ENCODE results near the gene OR2T27.
A peak's percentile ranks its signal among the peaks of the same experiment; 100 is the strongest.
"Not testable (repeated sequence)": the region's sequence is repeated elsewhere in the genome, so short reads cannot be mapped to it uniquely, and the experiment has no call there.

Gene OR2T27, protein sequence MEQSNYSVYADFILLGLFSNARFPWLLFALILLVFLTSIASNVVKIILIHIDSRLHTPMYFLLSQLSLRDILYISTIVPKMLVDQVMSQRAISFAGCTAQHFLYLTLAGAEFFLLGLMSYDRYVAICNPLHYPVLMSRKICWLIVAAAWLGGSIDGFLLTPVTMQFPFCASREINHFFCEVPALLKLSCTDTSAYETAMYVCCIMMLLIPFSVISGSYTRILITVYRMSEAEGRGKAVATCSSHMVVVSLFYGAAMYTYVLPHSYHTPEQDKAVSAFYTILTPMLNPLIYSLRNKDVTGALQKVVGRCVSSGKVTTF

DNA sequence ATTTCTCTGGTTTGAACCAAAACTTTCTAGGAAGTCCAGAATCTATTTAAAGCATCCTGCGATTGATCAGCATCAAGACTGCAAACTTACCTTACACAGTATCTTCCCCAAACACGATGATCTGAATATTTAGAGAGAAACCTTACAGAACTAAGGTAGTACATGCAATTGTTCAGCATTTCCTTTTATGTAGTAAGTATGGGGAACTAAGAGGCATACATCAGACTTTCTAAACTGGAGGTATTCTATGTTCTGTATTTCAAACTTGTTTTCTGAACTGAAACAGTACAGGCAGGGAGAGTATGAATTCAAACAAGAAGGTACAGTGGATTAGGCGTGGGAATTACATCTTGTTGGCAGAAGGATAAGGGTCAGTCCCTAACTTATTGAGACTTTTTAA lies at the start of gene OR2T27:
TSS of gene OR2T27 (minus strand) at position 175 of the 400 bp plus-strand sequence. CDS start 4,644 bp downstream, outside the sequence.
- not testable (repeated sequence) for DNase-seq

DNA sequence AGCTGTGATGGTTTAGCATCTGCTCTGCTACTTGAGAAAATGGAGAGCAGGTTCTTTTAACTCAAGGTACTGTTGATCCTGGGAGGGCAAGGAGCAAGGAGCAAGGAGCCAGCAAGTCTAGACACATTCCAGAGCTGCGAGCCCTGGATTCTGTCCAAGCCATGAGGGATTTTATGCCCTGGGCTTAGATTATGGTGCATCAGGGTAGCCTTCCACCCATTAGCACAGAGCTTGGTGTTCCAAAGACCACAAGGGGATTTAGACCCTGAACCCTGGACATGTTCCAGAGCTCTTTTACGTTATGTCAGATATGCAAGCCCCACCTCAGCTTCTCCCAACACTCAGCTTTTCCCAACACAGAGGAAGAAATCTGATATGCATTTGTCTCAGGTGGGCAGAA lies 49.3 kb upstream of the OR2T27 start:
- DNase-seq, result no peak

DNA sequence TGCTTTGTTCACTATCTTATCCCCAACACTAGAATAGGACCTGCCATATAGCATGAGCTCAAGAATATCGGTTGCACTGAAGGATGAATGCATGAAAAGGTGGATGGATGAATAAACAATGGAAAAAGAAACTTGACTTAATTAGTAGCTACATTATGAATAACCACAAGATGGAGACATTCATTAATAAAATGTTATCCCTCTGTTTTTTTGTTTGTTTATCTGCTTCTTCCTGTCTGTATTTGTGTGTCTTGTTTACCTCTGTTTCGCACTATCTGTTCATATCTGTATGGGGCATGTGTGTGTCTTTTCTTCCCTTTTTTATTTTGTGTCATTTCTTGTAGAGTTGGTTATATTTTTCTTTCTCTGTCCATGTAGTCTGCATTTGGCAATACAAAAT lies 48.3 kb upstream of the OR2T27 start:
- DNase-seq, result no peak

DNA sequence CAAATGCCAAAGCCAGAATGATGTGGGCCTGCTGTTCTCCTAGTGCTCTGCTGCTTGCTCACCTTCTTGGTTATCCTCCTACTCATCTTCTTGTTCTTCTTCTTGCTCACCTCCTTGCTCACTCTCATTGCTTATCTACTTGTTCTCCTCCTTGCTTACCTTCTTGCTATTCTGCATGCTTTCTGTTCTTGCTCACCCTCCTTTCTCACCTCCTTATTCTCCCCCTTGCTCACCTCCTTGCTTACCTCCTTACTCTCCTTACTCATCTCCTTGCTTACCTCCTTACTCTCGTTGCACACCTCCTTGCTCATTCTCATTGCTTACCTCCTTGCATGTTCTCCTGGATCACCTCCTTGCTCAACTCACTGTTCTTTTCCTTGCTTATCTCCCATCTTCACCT lies 47.4 kb upstream of the OR2T27 start, which contains the start of gene OR14I1:
TSS of gene OR14I1 (minus strand) at position 53 of the 400 bp plus-strand sequence.
- DNase-seq, result no peak

DNA sequence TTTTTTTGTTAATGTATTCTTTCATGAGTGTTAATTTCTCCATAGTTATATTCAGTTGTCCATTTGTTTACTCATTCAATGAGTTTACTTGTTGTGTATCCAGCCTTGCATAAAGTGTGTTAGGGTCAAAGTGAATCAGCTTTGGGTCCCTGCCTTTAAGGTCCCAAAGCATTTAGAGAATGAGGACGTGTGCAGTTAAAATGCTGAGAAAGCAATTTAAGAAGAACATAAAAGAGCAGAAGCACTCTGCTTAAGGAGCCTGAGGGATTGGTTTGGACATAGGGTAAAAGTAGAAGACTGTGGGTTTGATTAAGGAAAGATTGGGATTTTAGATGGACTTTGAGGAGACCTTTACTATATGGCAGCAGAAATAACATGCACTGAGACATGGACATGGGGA lies 43.8 kb upstream of the OR2T27 start:
- no peak for DNase-seq

DNA sequence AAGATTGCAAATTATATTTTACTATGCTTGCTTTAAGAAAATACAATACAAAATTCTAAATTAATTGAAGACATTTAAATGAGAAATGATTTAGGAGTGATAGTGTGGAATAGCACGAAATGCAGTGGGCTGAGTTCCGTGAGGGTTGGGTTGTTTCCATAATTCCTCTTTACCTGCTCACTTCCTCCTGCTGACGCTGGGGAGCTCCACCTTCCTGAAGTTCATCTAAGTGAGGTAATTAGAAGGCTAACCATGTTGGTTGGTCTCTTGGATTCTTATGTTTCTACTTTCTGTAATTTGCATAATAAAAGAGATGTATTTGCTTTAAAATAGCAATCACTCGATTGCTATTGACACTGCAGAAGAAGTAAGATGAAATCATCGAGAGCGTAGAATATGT lies 42.6 kb upstream of the OR2T27 start:
- DNase-seq, result no peak

DNA sequence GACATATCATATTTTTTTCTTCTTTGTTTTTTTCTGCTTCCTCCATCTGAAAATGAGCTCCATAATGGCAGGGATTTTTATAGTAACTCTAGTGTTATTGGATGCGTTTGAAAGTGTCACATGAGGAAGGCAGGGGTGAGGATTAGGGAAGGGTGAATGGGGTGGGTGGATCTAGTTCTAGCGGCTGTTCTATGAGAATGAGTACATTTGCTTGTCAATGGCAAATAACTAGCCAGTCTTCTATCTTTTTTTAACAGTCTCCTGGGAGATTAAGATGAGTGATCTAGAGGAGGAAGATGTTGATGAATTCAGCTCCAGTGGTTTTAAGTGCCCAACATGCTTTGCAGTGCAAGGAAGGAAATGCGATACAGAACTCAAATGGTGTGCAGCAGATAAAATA lies 41.4 kb upstream of the OR2T27 start:
- DNase-seq, result no peak

DNA sequence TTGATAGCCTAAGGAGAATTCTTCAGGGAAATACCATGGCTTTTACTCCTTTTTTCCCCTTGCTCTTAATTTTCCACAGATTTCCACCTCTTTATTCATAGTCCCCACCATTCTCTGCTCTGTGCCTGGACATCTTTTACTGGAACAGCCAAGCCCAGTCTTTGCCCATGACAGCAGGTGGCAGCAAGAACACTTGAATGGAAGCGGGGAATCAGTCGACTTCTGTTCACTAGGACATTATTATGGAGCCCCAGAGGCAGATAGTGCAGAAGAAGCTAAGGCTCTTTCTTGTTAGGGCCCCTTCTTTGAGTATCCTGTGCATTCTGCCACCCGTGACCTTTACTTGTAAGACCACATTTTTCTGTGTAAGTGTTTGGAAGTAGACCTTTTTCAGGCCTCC lies 40.9 kb upstream of the OR2T27 start:
- DNase-seq, result no peak

DNA sequence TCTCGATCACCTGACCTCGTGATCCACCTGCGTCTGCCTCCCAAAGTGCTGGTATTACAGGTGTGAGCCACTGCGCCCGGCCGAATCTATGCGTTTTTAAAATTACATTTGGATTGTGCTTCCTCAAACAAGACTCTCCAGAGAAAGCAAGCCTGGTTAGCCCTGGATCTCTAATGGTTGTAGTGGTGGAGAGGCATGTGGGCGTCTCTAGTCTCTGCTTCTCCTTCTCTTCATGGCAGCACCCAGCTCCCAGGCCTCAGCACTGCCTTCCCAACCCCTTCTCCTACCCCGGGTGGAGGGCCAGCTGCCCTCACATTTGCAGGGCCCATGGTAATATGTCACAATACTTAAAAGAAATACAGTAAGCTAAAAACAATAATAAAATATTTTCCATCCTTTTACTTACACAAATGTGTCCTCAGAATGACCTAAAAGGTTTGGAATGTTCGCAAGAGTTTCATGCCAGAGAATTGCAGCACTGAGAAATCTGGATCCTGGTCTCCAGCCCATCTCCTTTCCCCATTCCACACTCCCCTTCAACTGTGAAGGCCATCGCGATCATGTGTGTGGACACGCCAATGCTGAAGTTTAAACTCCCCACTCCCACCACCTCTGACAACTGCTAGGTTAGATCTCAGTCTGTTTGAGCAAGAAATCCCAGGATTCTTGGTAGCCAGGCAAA lies 40.3 kb upstream of the OR2T27 start:
- peak; percentile 45 for DNase-seq

DNA sequence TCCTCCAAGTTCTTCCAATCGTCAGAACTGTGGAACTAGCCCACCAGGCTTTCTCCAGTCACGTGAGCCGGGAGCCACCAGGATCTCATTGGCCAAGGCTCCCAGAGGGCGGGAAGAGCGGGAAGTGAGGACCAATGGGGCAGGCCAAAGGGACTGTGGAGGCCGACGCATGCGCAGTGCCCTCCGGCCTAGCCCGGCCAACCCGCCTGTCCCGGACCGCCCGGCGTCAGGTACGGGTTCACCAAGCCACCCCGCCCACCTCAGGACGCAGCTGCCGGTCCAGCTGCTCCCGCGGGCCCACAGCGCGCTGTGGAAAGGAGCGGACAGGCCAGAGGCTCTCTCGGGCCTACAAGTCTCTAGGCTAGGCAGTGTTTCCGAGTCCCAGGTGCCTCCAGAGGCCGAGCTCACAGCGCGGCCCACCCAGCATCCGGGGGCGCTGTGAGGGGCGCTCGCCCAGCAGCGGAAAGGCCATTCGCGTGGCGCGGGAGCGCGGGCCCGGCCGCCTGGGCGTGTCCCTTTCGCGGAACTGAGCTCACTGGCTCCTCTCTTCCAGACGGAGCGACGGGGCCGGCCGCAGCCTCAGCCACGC lies 36.3 kb upstream of the OR2T27 start:
- no peak for DNase-seq

DNA sequence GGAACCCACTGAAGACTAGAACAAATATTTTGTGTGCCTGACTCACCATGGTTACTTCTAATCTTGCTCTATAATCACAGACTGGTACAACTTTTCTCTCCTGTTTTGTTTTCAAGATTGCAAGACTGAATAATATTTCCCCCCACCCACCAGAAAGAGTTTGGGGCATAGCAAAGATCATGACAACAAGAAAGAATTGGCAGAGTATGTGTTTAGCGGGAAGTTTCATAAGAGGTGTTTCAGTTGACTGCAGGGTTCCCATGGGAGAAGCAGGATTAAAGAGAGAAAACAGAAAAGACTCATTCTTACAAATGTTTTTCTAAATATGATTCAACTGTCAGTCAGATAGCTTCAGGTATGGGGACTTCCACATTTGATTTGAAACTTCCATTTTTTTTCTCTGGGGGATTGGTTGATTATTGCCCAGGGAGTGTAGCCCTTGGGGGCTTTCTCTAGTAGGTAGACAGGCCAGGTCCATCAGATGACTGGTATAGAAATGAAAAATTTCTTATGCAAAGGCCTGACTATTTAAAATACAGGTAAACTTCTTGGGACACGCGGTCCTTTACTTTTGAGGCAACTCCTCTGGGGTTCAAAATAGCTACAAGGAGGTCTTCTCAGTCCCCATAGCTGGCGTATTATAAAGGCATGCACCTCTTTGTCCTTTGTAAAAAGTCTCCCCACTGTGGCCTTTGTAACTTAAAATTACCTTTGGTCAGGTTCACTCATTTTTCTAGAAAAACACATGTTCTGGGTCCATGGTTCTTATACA lies 33.4 kb upstream of the OR2T27 start:
- no peak for DNase-seq

DNA sequence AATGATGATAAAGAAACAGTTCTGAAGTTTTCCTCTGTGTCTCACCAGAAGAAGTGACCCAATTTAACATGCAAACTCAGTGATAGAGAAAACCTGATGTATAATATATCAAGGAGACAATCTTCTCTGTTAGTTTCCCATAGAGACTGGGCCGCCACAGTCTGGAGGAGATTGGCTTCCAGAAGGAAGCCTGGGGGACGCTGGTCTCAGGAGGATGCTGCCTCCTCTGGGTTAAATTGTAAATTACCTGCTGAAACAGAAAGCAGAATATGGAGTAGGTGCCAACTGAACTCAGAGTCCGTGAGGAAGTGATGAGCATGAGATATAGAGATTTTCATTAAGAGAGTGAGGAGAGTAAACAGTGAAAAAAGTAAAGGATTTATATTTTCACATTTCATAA lies 31.5 kb upstream of the OR2T27 start:
- no peak for DNase-seq

DNA sequence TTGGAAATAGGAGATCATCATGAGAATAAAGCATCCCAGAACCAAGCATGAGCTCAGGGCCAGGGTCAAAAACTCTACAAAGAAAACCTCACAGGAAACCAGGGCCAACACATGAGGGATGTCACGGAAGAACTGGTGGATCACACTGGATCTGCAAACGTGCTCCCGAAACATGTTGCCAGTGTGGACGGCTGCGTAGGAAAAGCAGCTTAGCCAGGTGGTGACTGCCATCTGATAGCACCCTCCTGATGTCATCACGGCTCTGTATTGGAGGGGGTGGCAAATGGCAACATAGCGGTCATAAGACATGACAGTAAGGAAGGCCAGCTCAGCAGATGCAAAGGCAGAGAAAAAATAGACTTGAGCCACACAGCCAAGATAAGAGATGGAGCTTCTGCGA lies 26.3 kb upstream of the OR2T27 start:
- no peak for DNase-seq

DNA sequence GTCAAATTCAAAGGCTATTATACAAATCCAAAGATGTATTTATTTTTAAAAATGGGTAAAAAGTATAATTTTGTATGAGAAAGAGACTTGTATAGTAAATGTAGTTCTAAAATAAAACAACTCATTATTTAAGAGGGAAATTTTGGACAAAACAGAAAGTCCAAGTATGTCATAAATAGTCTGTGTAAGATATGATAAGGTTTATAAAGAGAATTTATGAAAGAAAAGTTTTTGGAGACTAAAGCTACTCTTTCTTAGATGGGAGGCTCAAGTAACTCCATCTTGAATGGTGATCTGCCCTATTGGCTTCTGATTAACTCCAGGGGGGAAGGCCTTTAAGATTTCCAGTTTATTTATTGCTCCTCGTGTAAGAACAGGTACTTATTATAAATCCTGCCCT lies 14.7 kb upstream of the OR2T27 start:
- no peak for DNase-seq

DNA sequence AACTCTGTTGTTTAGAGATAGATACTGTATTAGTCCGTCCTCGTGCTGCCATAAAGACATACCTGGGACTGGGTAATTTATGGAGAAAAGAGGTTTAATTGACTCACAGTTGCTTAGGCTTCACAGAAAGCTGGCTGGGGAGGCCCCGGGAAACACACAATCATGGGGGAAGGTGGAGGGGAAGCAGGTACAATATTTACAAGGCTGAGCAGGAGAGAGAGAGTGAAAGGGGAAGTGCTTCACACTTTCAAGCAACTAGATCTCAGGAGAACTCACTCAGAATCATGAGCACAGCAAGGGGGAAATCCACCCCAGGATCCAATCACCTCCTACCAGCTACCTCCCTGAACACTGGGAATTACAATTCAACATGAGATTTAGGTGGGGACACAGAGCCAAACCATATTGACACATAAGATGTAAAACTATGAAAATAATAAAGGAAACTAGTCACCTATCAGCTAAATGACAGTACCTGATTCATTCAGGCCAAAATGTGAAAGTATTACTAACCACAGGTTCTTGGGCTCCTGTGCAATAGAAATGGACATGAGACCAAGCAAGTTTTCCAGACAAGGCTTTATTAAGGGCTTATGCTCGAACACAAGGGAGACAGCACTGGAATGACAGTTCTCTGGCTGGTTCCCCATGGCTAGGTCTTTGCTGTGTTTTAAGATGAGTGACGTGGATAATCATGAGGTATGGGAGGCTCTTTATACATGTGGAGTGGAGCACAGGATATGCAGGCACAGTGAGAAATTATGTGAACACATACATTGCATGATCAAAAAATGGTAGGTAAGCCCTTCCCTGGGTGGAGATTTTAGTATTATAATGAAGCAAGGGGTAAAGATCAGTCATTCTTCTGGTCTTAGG lies 8.4 kb upstream of the OR2T27 start:
- DNase-seq, result not testable (repeated sequence)

DNA sequence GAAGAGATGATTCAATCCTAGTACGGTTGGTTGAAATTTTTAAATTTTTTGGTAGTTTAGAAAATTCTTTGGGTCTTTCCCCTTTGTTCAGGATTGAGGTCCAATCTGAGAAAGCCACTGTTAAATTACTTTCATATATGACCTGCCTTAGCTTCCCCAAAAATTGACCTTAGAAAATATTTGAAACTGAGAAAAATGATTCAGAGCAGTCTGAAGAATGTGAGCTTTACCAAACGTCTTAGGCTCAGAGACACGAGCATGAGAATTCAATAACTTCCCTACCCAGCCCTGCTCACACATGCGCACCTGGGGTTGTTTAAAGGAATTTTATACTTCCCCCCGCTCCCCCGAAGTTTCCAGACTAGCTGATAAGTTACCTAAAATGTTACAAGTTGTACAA lies 1.5 kb upstream of the OR2T27 start:
- DNase-seq, result not testable (repeated sequence)

DNA sequence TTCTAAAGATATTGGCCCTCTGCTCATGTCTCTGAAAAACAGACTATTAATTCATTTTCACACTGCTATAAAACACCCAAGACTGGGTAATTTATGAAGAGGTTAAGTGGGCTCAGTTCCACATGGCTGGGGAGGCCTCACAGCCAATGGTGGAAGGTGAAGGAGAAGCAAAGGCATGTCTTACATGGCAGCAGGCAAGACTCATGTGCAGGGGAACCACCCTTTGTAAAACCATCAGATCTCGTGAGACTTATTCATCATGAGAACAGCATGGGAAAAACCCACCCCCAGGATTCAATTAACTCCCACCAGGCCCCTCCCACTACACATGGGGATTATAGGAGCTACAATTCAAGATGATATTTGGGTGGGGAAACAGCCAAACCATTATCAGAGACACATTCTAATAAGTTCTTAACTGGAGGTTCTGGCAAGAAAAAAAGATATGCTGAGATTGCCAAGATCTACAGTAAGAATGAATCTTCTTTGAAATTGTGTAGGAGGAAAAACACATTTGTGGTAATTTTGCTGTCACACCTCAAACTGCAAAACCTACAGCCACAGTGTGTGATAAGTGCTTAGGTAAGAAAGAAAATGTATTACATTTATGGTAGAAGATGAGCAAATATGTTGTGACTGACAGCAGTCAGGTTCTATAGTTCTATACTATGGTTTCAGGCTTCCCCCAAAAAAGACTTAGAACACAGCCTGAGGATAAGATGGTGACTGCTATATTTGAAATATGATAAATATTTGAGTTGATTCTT lies 6.4 kb downstream of the OR2T27 start:
- DNase-seq, result not testable (repeated sequence)

DNA sequence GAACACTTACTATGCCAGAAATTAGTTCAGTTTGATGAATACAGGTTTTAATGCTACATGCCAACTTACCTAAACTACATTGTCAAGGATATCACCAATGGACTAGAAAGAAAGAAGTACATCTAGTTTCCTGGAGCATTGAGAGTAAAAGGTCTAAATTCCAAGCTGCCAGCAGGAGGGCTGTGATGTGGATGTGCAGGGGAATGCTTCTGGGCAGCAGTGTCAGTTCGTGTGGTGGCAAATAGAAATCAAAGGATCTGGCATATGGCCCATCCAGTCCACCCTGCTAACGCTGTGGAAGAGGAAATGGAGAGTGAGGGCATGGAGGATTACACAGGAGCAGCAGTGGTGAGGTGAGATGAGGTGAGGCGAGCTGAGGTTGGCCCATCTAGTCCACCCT lies 10.2 kb downstream of the OR2T27 start, which contains the start of gene OR2T35:
TSS of gene OR2T35 (minus strand) at position 101 of the 400 bp plus-strand sequence. CDS start 6,020 bp downstream, outside the sequence.
- not testable (repeated sequence) for DNase-seq

DNA sequence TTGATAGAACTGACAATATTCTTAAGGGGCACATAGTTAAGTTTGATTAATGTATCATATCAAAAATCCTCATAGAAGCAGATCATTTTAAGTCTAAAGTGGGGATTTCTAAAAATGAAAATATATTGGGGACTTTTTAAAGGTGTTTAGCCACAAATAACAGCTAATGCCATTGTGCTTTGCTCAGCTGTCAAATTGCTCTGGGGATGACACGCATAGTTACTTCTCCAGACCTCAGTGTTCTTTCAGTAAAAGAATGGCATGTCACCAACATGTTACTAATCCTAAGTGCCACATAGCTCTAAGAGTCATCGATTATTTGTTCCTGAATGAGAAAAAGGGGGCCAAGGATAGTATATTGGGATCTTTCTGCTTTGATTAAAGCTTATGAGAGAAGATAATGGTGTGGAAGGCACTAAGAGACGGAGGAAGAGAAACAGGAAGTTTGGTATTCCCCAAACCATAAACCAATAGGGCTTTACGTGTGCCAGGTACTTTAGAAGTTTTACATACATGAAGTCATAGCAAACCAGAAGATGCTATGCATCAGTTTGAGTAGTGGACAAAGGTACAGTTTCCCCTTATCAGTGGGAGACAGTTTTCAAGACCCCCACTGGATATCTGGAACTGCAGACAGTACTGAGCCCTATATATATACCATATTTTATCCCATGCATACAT lies 12.2 kb downstream of the OR2T27 start:
- DNase-seq, result not testable (repeated sequence)

DNA sequence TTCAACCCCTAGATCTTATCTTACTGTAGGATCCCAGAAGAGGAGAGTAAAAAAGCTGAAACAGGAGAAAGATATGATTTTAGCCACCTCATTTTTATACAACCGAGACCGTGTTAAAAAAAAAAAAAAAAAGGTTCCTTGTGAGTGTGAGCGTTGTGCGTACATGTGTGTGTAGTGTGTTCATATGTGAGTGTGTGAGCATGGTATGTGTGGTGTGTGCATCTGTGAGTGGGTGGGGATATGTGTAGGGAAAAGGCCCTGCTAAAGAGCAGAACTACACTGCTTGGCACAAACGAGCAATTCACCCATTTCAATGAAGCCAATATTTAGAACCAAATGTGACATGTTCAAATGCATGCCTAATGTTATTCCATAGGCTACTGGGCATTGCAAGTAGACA lies 13.7 kb downstream of the OR2T27 start:
- not testable (repeated sequence) for DNase-seq

DNA sequence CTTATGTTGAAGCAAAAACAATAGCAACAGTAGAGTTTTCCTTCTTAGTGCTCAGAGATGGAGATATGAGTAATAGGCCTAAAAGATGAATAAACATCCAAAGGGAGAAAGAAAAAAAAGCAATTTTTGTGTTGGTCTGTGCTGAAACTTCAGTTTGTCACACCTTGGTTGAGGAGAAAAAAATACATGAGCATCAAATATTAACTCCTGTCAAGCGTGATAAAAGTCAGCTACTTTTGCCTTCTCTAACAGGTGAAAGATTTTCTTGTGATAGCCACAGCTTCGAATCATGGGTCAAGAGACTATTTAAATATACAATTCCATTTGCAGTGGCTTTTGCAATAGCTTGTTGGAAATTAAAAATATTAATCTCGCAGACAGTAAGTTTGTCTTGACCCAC lies 14.4 kb downstream of the OR2T27 start:
- not testable (repeated sequence) for DNase-seq
